Measurements from ENCODE around the gene SFXN1. TPM values are rescaled to one million over a fixed set of nuclear protein-coding genes. Genes with fewer than 3 reads are reported as not detected.

The SFXN1 gene
- total and polyA plus RNA-seq, 4 donors, result 55.9 to 80.0 (median 76.8) TPM

DNA sequence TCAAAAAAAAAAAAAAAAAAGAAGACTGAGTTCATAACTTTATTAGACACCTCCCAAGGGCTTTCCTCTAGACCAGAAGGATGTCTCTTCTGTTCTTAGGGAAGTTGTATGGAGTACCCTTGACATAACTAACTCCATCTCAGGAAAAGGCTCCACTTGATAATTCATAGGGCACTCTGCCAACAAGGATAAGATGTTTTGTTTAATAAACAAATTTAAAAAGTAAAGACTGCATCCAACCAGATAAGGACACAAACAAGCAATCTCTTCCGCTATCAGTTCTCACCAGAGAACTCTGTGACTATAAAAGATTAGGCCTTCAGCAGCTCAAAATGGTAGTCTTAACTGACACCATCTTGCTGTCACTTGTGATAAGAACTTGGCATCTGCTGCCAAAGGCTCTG is 65.8 kb downstream of the SFXN1 start:
- Histone ChIP-seq H3K27ac (ENCODE audit: low read depth, low read length) (no peak overlapping the region), H3K4me1 (ENCODE audit: control insufficient read depth, insufficient read depth, low read length) (no peaks in the 10 kb centered on the region), H3K27me3 (ENCODE audit: control insufficient read depth, insufficient read depth, low read length) (no peaks in the 10 kb centered on the region), H3K4me3 (ENCODE audit: low read depth, low read length) (no peak overlapping the region), H3K9me3 (ENCODE audit: control insufficient read depth, insufficient read depth, low read length) (no peaks in the 10 kb centered on the region), H3K36me3 (ENCODE audit: control insufficient read depth, insufficient read depth, low read length) (no peaks in the 10 kb centered on the region)
- 82% methylated on average over 1 of the region's 1 CpG for WGBS (ENCODE audit: insufficient coverage)
- no peak for DNase-seq (ENCODE audit: low read depth in 4 of 6, low spot score in 6 of 6)

- H3K4me1 ChIP-seq (ENCODE audit: control insufficient read depth, insufficient read depth, low read length), result no peaks in the 10 kb centered on the region
- DNase-seq (ENCODE audit: low read depth in 4 of 6, low spot score in 6 of 6), result no peak
These were observed 66.2 kb downstream of the SFXN1 start for GRCh38 chr5:175544586-175544985.

DNA sequence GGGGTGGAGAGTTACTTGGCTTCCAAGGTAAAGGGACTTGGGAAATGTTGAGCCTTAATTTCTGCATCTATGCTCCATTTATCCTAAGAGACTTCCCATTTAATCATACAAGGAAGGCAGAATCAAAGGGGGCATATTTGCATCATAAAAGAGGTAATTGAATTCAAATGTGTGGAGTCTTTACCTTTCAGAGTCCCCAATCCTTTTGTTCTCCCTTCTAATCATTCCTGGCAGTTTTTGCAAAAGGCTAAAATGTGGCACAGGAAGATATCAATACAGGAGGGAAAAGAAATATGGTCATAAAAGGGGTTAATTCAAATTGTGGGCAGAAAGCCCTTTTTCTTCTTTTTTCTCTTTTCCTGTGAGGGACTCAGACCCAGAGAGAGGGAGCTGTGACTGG is 69.5 kb downstream of the SFXN1 start:
- H3K36me3 ChIP-seq (ENCODE audit: control insufficient read depth, insufficient read depth, low read length), result no peaks in the 10 kb centered on the region
- H3K4me3 ChIP-seq (ENCODE audit: low read depth, low read length), result no peak overlapping the region
- H3K27me3 ChIP-seq (ENCODE audit: control insufficient read depth, insufficient read depth, low read length), result no peaks in the 10 kb centered on the region
- no peaks in the 10 kb centered on the region for H3K4me1 ChIP-seq (ENCODE audit: control insufficient read depth, insufficient read depth, low read length)
- H3K27ac ChIP-seq (ENCODE audit: low read depth, low read length), result no peak overlapping the region
- DNase-seq (ENCODE audit: low read depth in 4 of 6, low spot score in 6 of 6), result peak in 2 of 6 donors; percentile 23 to 57
- no peaks in the 10 kb centered on the region for H3K9me3 ChIP-seq (ENCODE audit: control insufficient read depth, insufficient read depth, low read length)

More at GRCh38 chr5:175544586-175544985, 66.2 kb downstream of the SFXN1 start:
- no peak overlapping the region for H3K4me3 ChIP-seq (ENCODE audit: low read depth, low read length)
- H3K36me3 ChIP-seq (ENCODE audit: control insufficient read depth, insufficient read depth, low read length), result no peaks in the 10 kb centered on the region
- WGBS (ENCODE audit: insufficient coverage), result 80% methylated on average over 4 of the region's 5 CpGs
- H3K27me3 ChIP-seq (ENCODE audit: control insufficient read depth, insufficient read depth, low read length), result no peaks in the 10 kb centered on the region
- H3K27ac ChIP-seq (ENCODE audit: low read depth, low read length), result no peak overlapping the region
- H3K9me3 ChIP-seq (ENCODE audit: control insufficient read depth, insufficient read depth, low read length), result no peaks in the 10 kb centered on the region

DNA sequence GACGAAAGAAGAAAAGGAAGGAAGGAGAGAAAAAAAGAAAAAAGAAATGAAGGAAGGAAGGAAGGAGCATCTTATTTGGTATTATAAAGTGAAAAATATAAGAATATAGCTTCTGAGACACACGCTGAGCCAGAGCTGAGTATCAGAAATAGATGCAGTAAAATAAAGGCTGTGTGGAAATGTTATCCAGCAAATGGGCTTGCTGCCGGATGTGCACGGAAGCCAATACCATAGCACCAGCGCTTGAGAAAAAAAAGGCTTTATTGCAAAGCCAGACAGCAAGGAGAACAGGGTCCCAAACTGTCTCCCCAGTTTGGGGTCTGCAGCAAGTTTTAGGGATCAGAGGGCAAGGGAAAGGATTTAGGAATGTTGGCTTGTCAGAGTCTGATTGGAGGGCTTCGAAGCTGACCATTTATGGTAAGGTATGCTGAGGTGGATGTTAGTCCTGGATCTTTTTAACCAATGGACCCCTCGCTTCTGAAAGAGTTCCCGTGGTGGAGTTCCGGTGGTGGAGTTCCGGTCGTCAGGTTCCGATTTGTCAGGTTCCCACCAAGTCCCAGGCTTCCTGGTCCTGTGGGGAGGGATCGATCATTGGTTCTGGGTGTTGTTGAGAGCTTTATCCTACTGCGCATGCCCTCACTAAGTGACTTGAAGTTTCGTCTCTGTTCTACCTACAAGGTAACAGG is 70.4 kb downstream of the SFXN1 start:
- no peaks in the 10 kb centered on the region for H3K4me1 ChIP-seq (ENCODE audit: control insufficient read depth, insufficient read depth, low read length)
- no peak overlapping the region for H3K27ac ChIP-seq (ENCODE audit: low read depth, low read length)
- no peaks in the 10 kb centered on the region for H3K36me3 ChIP-seq (ENCODE audit: control insufficient read depth, insufficient read depth, low read length)
- H3K27me3 ChIP-seq (ENCODE audit: control insufficient read depth, insufficient read depth, low read length), result no peaks in the 10 kb centered on the region
- peak in 1 of 6 donors; percentile 69 for DNase-seq (ENCODE audit: low read depth in 4 of 6, low spot score in 6 of 6)
- no peaks in the 10 kb centered on the region for H3K9me3 ChIP-seq (ENCODE audit: control insufficient read depth, insufficient read depth, low read length)
- WGBS (ENCODE audit: insufficient coverage), result 44% methylated on average over 5 of the region's 15 CpGs
- H3K4me3 ChIP-seq (ENCODE audit: low read depth, low read length), result no peak overlapping the region

DNA sequence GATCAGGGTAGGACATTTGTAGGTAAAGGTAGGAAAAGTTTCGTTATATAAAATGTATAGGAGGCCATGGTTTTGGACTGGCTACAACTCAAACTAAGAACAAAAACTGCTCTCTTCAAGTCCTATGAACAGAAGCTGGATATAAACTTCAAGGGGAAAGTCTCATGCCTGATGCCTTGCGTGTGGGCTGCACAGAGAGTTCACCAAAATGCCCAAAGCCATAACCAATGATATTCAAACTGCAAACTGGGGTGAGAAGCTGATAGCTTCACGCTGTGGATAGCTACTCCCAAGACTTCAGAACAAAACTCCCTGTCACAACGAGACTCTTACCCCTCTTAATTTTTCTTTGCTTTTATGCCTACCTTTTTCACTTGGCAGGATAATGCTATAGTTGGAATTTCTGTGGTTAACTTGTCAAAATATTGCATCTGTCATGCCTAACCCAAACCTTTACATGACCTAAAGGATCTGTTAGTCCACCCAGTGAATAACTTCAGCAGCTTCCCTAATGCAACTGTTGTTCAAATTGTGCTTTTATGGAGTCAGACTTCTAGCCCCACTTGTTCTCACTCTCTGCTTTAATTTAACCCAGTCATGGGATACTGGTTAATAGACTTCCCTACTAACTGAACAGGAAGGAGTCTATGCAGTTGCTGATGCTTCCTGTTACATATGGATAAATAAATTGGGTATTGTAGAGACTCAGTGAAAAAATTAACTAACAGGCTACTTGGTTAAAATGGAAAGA is 71.9 kb downstream of the SFXN1 start:
- Histone ChIP-seq H3K36me3 (ENCODE audit: control insufficient read depth, insufficient read depth, low read length) (no peaks in the 10 kb centered on the region), H3K4me1 (ENCODE audit: control insufficient read depth, insufficient read depth, low read length) (no peaks in the 10 kb centered on the region), H3K27me3 (ENCODE audit: control insufficient read depth, insufficient read depth, low read length) (no peaks in the 10 kb centered on the region), H3K27ac (ENCODE audit: low read depth, low read length) (no peak overlapping the region), H3K4me3 (ENCODE audit: low read depth, low read length) (no peak overlapping the region), H3K9me3 (ENCODE audit: control insufficient read depth, insufficient read depth, low read length) (no peaks in the 10 kb centered on the region)
- WGBS (ENCODE audit: insufficient coverage), result 78% methylated on average over 1 of the region's 4 CpGs
- DNase-seq (ENCODE audit: low read depth in 4 of 6, low spot score in 6 of 6), result no peak

DNA sequence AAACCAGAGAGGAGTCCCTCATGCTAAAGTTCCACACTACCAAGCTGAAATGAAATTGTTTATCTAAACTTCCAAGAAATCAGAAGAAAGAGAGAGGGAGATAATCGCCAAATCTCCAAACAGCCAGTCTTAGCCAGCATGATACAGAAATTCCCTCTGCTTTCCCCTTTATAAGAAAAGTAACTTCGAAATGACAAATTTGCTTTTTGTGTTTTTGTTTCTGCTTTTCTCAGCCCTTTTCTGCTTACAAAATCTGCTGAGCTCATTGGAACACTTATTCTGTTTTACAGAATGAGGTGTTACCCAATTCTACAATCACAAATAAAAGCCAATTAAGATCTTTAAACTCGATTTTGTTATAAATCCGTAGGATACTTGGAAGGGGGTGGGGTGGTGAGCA is 72.9 kb downstream of the SFXN1 start:
- Histone ChIP-seq H3K4me3 (ENCODE audit: low read depth, low read length) (no peak overlapping the region), H3K27ac (ENCODE audit: low read depth, low read length) (no peak overlapping the region), H3K27me3 (ENCODE audit: control insufficient read depth, insufficient read depth, low read length) (no peaks in the 10 kb centered on the region), H3K9me3 (ENCODE audit: control insufficient read depth, insufficient read depth, low read length) (no peaks in the 10 kb centered on the region), H3K36me3 (ENCODE audit: control insufficient read depth, insufficient read depth, low read length) (no peaks in the 10 kb centered on the region), H3K4me1 (ENCODE audit: control insufficient read depth, insufficient read depth, low read length) (no peaks in the 10 kb centered on the region)
- no CpG with 5 or more reads among the region's 4 CpGs for WGBS (ENCODE audit: insufficient coverage)
- DNase-seq (ENCODE audit: low read depth in 4 of 6, low spot score in 6 of 6), result no peak

GRCh38 chr5:175554296-175554695 is 75.9 kb downstream of the SFXN1 start:
- H3K4me3 ChIP-seq (ENCODE audit: low read depth, low read length), result no peak overlapping the region
- no peak overlapping the region for H3K27ac ChIP-seq (ENCODE audit: low read depth, low read length)
- H3K36me3 ChIP-seq (ENCODE audit: control insufficient read depth, insufficient read depth, low read length), result no peaks in the 10 kb centered on the region
- no peak for DNase-seq (ENCODE audit: low read depth in 4 of 6, low spot score in 6 of 6)
- H3K9me3 ChIP-seq (ENCODE audit: control insufficient read depth, insufficient read depth, low read length), result no peaks in the 10 kb centered on the region
- WGBS (ENCODE audit: insufficient coverage), result 93% methylated on average over 3 of the region's 8 CpGs
- no peaks in the 10 kb centered on the region for H3K4me1 ChIP-seq (ENCODE audit: control insufficient read depth, insufficient read depth, low read length)
- H3K27me3 ChIP-seq (ENCODE audit: control insufficient read depth, insufficient read depth, low read length), result no peaks in the 10 kb centered on the region

DNA sequence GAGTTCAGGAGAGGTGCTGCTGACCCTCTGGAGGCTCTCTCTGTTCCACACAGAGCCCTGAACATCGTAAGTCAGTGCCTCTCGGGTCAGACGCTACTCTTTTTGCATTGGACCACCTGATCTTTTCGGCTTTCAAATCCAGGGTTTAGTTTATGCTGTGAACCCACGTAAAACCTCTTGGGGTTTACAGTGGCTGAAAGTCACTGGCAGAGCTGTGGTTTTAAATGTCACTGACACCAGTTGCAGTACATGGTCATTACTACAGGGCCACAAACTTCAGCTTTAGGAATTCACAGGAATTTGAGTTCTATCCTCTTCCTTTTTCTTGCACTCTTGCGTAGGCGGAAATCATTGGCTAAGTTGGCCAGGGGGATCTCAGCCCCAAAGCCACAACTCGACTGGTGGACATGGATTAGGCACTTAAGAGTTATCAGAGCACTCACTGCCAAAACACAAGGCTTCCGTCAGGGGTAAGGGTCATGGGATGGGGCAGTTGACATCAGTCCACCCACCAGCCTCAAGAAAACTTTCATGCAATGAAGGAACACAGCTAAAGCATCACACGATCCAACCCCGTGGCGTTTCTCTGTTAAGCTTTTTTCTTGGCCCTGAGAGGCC is 76.9 kb downstream of the SFXN1 start:
- no peak for DNase-seq (ENCODE audit: low read depth in 4 of 6, low spot score in 6 of 6)
- Histone ChIP-seq H3K27ac (ENCODE audit: low read depth, low read length) (no peak overlapping the region), H3K36me3 (ENCODE audit: control insufficient read depth, insufficient read depth, low read length) (no peaks in the 10 kb centered on the region), H3K4me3 (ENCODE audit: low read depth, low read length) (no peak overlapping the region), H3K4me1 (ENCODE audit: control insufficient read depth, insufficient read depth, low read length) (no peaks in the 10 kb centered on the region), H3K27me3 (ENCODE audit: control insufficient read depth, insufficient read depth, low read length) (no peaks in the 10 kb centered on the region), H3K9me3 (ENCODE audit: control insufficient read depth, insufficient read depth, low read length) (no peaks in the 10 kb centered on the region)
- WGBS (ENCODE audit: insufficient coverage), result 93% methylated on average over 9 of the region's 12 CpGs

DNA sequence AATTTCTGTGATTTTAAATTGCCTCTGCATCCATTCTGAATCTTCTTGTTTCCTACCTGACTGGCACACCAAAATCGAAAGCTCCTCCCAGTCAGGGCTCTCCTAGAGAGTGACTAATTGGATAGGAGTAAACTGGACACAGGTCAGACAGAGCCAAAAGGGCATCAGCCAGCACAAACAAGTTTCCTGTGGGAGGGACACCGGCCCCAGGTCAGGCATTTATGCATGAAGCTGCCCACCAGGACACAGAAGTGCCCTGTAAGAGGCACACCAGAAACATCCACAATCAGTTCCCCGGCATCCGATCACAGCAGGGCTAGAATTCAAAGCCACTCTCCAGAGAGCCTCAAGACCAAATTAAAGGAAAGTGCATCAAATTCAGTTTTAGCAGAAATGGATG is 78.4 kb downstream of the SFXN1 start:
- Histone ChIP-seq H3K4me3 (ENCODE audit: low read depth, low read length) (no peak overlapping the region), H3K9me3 (ENCODE audit: control insufficient read depth, insufficient read depth, low read length) (no peaks in the 10 kb centered on the region), H3K36me3 (ENCODE audit: control insufficient read depth, insufficient read depth, low read length) (no peaks in the 10 kb centered on the region), H3K4me1 (ENCODE audit: control insufficient read depth, insufficient read depth, low read length) (no peaks in the 10 kb centered on the region), H3K27ac (ENCODE audit: low read depth, low read length) (no peak overlapping the region), H3K27me3 (ENCODE audit: control insufficient read depth, insufficient read depth, low read length) (no peaks in the 10 kb centered on the region)
- no peak for DNase-seq (ENCODE audit: low read depth in 4 of 6, low spot score in 6 of 6)
- WGBS (ENCODE audit: insufficient coverage), result 45% methylated on average over 2 of the region's 4 CpGs

DNA sequence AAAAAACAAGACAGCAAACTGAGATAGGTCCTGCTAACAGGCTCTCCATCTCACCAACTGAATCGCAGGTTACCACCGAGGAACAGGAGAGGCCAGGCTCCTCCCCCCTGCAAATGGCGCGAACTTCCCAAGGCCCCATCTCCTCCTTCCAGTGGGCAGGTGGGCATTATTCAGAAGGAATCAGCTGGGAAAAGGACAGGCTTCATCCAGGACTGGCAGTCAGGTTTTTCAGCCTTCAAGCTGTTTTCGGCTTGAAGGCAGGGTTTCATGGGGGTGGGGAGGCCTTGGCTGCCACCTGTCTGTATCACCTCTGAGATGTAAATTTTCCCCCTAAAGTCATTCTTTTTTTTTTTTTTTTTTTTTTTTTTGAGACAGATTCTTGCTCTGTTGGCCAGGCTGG is 79.4 kb downstream of the SFXN1 start:
- WGBS (ENCODE audit: insufficient coverage), result 80% methylated on average over 2 of the region's 5 CpGs
- no peaks in the 10 kb centered on the region for H3K27me3 ChIP-seq (ENCODE audit: control insufficient read depth, insufficient read depth, low read length)
- no peaks in the 10 kb centered on the region for H3K9me3 ChIP-seq (ENCODE audit: control insufficient read depth, insufficient read depth, low read length)
- no peak overlapping the region for H3K4me3 ChIP-seq (ENCODE audit: low read depth, low read length)
- no peak overlapping the region for H3K27ac ChIP-seq (ENCODE audit: low read depth, low read length)
- DNase-seq (ENCODE audit: low read depth in 4 of 6, low spot score in 6 of 6), result no peak
- H3K4me1 ChIP-seq (ENCODE audit: control insufficient read depth, insufficient read depth, low read length), result no peaks in the 10 kb centered on the region
- no peaks in the 10 kb centered on the region for H3K36me3 ChIP-seq (ENCODE audit: control insufficient read depth, insufficient read depth, low read length)

Measured in spinal cord (tissue), 10 donors.